Activated CD4-positive, alpha-beta T cell treated with anti-CD3 and anti-CD28 coated beads, Interleukin-2, Interleukin-6, amounts not matched to agents 100 ng/mL and 50 ng/mL, durations not matched to agents 16 hours and 8 hours (primary cell): Measurements from ENCODE around the gene REPS1.
A peak's percentile ranks its signal among the peaks of the same experiment; 100 is the strongest.
"Not testable (repeated sequence)": the region's sequence is repeated elsewhere in the genome, so short reads cannot be mapped to it uniquely, and the experiment has no call there.

Experiments used
- DNase-seq: peaks from one replicate; pipeline ENCODE4 v3.0.0-alpha.2; 2020

The REPS1 gene

GRCh38 chr6:139003751-139004150 lies 15.7 kb upstream of the REPS1 start:
- no peak for DNase-seq

- no peak for DNase-seq
These were observed 12.1 kb upstream of the REPS1 start for GRCh38 chr6:138999949-139000725.

- no peak for DNase-seq
These were observed 9.1 kb upstream of the REPS1 start for GRCh38 chr6:138997136-138997535.

GRCh38 chr6:138996524-138996923 lies 8.5 kb upstream of the REPS1 start:
- no peak for DNase-seq

- not testable (repeated sequence) for DNase-seq
These were observed 5.4 kb upstream of the REPS1 start for GRCh38 chr6:138993410-138993809.

GRCh38 chr6:138992965-138993364 lies 4.9 kb upstream of the REPS1 start:
- not testable (repeated sequence) for DNase-seq

GRCh38 chr6:138991206-138991605 lies 3.2 kb upstream of the REPS1 start:
- DNase-seq: no peak

- DNase-seq: no peak
These were observed 1.3 kb upstream of the REPS1 start for GRCh38 chr6:138989098-138989983.

- DNase-seq: no peak
These were observed 399 bp upstream of the REPS1 start for GRCh38 chr6:138988469-138988834.

- no peak for DNase-seq
These were observed 892 bp downstream of the REPS1 start for GRCh38 chr6:138987080-138987642.

- DNase-seq: peak; percentile 37
These were observed 1.5 kb downstream of the REPS1 start for GRCh38 chr6:138986578-138986977.

- DNase-seq: no peak
These were observed 6.6 kb downstream of the REPS1 start for GRCh38 chr6:138981416-138981815.

GRCh38 chr6:138979813-138980668 lies 8.0 kb downstream of the REPS1 start:
- no peak for DNase-seq

GRCh38 chr6:138979365-138979764 lies 8.7 kb downstream of the REPS1 start:
- no peak for DNase-seq

- no peak for DNase-seq
These were observed 9.8 kb downstream of the REPS1 start for GRCh38 chr6:138978229-138978628.

GRCh38 chr6:138977646-138978167 lies 10.3 kb downstream of the REPS1 start:
- no peak for DNase-seq

- no peak for DNase-seq
These were observed 10.8 kb downstream of the REPS1 start for GRCh38 chr6:138977242-138977641.

GRCh38 chr6:138975815-138976214 lies 12.2 kb downstream of the REPS1 start:
- DNase-seq: no peak

- DNase-seq: no peak
These were observed 14.4 kb downstream of the REPS1 start for GRCh38 chr6:138973466-138974153.

GRCh38 chr6:138972226-138972665 lies 15.8 kb downstream of the REPS1 start:
- no peak for DNase-seq

GRCh38 chr6:138971601-138972000 lies 16.5 kb downstream of the REPS1 start:
- no peak for DNase-seq
